ENCODE results near the gene TEX48.

TEX48 gene

DNA sequence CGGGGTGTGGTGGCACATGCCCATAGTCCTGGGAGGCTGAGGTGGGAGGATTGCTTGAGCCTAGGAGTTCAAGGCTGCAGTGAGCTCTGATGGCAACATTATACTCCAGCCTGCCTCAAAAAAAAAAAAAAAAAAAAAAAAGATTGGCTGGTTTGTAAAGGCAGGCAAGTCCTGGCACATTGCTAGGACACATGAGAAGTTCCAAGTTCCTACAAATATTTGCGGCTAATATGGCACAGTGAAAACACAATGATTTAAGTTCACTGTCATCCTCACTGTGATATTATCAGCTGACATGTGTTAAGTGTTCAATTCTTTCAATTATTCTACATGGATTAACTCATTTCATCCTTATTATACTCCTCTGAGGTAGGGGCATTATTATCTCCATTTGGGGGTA is 50.8 kb downstream of the TEX48 start:
- peaks cover 0 to 72% of the 10 kb centered on the region in 2 experiments; a peak in 2 of 3 replicates for H3K36me3 ChIP-seq (ENCODE audit: control insufficient read depth in 2 of 2, insufficient read depth in 1 of 2, low read length in 2 of 2)
- ChIA-PET CTCF (interaction anchor here (0.9 kb wide), 1 partner anchor 901 kb away, joined by 3 read pairs; no protein-coding TSS in a partner anchor), POLR2A (no interaction called here)
- no peak overlapping the region for H3K27ac ChIP-seq (ENCODE audit: extremely low read depth, low read depth, low read length)
- TF ChIP-seq ZNF600 (tag by site-specific recombination; IDR thresholded peaks at IDR 0.05) (no peak), ZBTB7A (tag by site-specific recombination; IDR thresholded peaks at IDR 0.05; ENCODE audit: low read depth) (no peak), KLF9 (tag by site-specific recombination; IDR thresholded peaks at IDR 0.05; ENCODE audit: low read depth) (no peak), ZNF175 (tag by site-specific recombination; IDR thresholded peaks at IDR 0.05) (no peak), ZNF529 (tag by site-specific recombination; IDR thresholded peaks at IDR 0.05; ENCODE audit: insufficient replicate concordance) (no peak), ZNF23 (tag by site-specific recombination; IDR thresholded peaks at IDR 0.05; ENCODE audit: borderline replicate concordance) (no peak), ZNF571 (tag by site-specific recombination; IDR thresholded peaks at IDR 0.05) (no peak), WT1 (tag by site-specific recombination; IDR thresholded peaks at IDR 0.05) (no peak), ZNF121 (tag by site-specific recombination; IDR thresholded peaks at IDR 0.05) (no peak)
- TF ChIP-seq, protein P1, sequence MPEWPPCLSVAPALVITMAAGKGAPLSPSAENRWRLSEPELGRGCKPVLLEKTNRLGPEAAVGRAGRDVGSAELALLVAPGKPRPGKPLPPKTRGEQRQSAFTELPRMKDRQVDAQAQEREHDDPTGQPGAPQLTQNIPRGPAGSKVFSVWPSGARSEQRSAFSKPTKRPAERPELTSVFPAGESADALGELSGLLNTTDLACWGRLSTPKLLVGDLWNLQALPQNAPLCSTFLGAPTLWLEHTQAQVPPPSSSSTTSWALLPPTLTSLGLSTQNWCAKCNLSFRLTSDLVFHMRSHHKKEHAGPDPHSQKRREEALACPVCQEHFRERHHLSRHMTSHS (tag by site-specific recombination; IDR thresholded peaks at IDR 0.05): no peak
- TF ChIP-seq, protein P2, sequence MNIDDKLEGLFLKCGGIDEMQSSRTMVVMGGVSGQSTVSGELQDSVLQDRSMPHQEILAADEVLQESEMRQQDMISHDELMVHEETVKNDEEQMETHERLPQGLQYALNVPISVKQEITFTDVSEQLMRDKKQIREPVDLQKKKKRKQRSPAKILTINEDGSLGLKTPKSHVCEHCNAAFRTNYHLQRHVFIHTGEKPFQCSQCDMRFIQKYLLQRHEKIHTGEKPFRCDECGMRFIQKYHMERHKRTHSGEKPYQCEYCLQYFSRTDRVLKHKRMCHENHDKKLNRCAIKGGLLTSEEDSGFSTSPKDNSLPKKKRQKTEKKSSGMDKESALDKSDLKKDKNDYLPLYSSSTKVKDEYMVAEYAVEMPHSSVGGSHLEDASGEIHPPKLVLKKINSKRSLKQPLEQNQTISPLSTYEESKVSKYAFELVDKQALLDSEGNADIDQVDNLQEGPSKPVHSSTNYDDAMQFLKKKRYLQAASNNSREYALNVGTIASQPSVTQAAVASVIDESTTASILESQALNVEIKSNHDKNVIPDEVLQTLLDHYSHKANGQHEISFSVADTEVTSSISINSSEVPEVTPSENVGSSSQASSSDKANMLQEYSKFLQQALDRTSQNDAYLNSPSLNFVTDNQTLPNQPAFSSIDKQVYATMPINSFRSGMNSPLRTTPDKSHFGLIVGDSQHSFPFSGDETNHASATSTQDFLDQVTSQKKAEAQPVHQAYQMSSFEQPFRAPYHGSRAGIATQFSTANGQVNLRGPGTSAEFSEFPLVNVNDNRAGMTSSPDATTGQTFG (tag by site-specific recombination; IDR thresholded peaks at IDR 0.05; ENCODE audit: borderline replicate concordance): no peak
- TF ChIP-seq, protein P3, sequence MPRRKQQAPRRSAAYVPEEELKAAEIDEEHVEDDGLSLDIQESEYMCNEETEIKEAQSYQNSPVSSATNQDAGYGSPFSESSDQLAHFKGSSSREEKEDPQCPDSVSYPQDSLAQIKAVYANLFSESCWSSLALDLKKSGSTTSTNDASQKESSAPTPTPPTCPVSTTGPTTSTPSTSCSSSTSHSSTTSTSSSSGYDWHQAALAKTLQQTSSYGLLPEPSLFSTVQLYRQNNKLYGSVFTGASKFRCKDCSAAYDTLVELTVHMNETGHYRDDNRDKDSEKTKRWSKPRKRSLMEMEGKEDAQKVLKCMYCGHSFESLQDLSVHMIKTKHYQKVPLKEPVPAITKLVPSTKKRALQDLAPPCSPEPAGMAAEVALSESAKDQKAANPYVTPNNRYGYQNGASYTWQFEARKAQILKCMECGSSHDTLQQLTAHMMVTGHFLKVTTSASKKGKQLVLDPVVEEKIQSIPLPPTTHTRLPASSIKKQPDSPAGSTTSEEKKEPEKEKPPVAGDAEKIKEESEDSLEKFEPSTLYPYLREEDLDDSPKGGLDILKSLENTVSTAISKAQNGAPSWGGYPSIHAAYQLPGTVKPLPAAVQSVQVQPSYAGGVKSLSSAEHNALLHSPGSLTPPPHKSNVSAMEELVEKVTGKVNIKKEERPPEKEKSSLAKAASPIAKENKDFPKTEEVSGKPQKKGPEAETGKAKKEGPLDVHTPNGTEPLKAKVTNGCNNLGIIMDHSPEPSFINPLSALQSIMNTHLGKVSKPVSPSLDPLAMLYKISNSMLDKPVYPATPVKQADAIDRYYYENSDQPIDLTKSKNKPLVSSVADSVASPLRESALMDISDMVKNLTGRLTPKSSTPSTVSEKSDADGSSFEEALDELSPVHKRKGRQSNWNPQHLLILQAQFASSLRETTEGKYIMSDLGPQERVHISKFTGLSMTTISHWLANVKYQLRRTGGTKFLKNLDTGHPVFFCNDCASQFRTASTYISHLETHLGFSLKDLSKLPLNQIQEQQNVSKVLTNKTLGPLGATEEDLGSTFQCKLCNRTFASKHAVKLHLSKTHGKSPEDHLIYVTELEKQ (tag by site-specific recombination; IDR thresholded peaks at IDR 0.05; ENCODE audit: borderline replicate concordance): no peak
- TF ChIP-seq, protein P4, sequence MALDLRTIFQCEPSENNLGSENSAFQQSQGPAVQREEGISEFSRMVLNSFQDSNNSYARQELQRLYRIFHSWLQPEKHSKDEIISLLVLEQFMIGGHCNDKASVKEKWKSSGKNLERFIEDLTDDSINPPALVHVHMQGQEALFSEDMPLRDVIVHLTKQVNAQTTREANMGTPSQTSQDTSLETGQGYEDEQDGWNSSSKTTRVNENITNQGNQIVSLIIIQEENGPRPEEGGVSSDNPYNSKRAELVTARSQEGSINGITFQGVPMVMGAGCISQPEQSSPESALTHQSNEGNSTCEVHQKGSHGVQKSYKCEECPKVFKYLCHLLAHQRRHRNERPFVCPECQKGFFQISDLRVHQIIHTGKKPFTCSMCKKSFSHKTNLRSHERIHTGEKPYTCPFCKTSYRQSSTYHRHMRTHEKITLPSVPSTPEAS (tag by site-specific recombination; IDR thresholded peaks at IDR 0.05): no peak
- TF ChIP-seq, protein P5, sequence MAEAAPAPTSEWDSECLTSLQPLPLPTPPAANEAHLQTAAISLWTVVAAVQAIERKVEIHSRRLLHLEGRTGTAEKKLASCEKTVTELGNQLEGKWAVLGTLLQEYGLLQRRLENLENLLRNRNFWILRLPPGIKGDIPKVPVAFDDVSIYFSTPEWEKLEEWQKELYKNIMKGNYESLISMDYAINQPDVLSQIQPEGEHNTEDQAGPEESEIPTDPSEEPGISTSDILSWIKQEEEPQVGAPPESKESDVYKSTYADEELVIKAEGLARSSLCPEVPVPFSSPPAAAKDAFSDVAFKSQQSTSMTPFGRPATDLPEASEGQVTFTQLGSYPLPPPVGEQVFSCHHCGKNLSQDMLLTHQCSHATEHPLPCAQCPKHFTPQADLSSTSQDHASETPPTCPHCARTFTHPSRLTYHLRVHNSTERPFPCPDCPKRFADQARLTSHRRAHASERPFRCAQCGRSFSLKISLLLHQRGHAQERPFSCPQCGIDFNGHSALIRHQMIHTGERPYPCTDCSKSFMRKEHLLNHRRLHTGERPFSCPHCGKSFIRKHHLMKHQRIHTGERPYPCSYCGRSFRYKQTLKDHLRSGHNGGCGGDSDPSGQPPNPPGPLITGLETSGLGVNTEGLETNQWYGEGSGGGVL (tag by site-specific recombination; IDR thresholded peaks at IDR 0.05): no peak
- no peaks in the 10 kb centered on the region for H3K9me3 ChIP-seq (ENCODE audit: control insufficient read depth, insufficient read depth, low read depth, low read length)
- H3K4me1 ChIP-seq (ENCODE audit: control insufficient read depth, insufficient read depth, low read length): no peaks in the 10 kb centered on the region
- H3K4me3 ChIP-seq (ENCODE audit: low read depth, low read length): no peak overlapping the region

Measured in HEK293 (cell line).